Mesodermal cell (in vitro differentiated cells): Measurements from ENCODE around the gene TPPP.
A peak's percentile ranks its signal among the peaks of the same experiment; 100 is the strongest.
"Not testable (repeated sequence)": the region's sequence is repeated elsewhere in the genome, so short reads cannot be mapped to it uniquely, and the experiment has no call there.

Experiments used
- H3K27ac ChIP-seq: 2 replicates; pipeline ENCODE4 v1.7.0; 2013; ENCODE audit warnings: mild to moderate bottlenecking, low read depth, low read length, moderate library complexity; ENCODE audit not compliant: severe bottlenecking
- H3K36me3 ChIP-seq: 2 replicates; pipeline ENCODE4 v1.7.1; 2013; ENCODE audit warnings: mild to moderate bottlenecking, low read length, moderate library complexity; ENCODE audit not compliant: control insufficient read depth, insufficient read depth
- H3K4me1 ChIP-seq: one replicate; pipeline ENCODE4 v1.7.1; 2013; ENCODE audit warnings: mild to moderate bottlenecking, low read length; ENCODE audit not compliant: insufficient read depth, control insufficient read depth, poor library complexity, severe bottlenecking
- H3K4me3 ChIP-seq: 2 replicates; pipeline ENCODE4 v1.7.0; 2013; ENCODE audit warnings: low read length, control low read depth, mild to moderate bottlenecking; ENCODE audit not compliant: insufficient read depth, poor library complexity, severe bottlenecking; ENCODE audit errors: extremely low read depth
- H3K9me3 ChIP-seq: 2 replicates; pipeline ENCODE4 v1.7.1; 2013; ENCODE audit warnings: mild to moderate bottlenecking, low read length, moderate library complexity; ENCODE audit not compliant: control insufficient read depth
- WGBS, 2 experiments: methylation state at CpG; one replicate each; pipeline ENCODE4 v1.1.5; 2013; ENCODE audit warnings: missing lambda C conversion rate in 2 of 2; ENCODE audit not compliant: insufficient coverage in 2 of 2; 5-methylcytosine and 5-hydroxymethylcytosine counted together

TPPP gene

DNA sequence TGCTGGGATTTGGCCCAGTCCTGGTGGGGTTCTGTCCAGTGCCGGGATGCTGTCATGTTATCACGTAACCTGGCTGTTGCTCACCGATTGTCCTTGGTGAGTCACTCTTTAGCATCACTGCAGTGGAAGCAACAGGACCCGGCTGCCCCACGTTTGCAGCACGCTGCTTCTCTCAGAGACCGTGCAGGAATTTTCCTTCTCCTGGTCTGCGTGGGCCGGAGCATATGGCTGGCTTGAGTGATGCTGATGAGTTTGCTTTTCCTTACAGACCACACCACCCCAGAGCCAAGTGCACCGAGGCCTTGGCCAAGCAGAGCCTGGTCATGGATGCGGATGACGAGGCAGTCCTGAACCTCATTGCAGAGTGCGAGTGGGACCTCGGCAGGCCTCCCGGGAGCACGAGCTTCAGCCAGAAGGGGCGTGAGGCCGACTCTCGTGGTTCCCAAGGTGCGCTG is 59.6 kb downstream of the TPPP start:
- WGBS, 2 experiments, result 94 to 95% methylated on average over 15 to 18 of the region's 20 CpGs

DNA sequence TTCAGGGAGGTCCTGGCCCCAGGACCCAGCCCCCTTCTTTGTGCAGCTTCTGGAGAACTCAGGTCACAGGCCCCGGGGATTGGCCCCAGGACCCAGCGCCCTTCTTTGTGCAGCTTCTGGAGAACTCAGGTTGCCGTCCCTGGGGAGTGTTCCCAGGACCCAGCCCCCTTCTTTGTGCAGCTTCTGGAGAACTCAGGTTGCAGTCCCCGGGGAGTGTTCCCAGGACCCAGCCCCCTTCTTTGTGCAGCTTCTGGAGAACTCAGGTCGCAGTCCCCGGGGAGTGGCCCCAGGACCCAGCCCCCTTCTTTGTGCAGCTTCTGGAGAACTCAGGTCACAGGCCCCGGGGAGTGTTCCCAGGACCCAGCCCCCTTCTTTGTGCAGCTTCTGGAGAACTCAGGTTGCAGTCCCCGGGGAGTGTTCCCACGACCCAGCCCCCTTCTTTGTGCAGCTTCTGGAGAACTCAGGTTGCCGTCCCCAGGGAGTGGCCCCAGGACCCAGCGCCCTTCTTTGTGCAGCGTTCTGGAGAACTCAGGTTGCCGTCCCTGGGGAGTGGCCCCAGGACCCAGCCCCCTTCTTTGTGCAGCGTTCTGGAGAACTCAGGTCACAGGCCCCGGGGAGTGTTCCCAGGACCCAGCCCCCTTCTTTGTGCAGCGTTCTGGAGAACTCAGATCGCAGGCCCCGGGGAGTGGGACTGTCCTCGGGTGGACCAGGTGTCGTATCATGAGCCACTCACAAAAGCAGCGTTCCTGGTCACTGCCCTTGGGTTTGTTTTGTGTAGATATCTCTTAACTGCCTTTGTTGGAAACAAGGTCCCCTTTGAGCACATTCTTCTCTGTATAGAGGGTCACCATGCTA is 64.6 kb downstream of the TPPP start:
- H3K4me1 ChIP-seq, H3K27ac ChIP-seq, H3K9me3 ChIP-seq, H3K4me3 ChIP-seq: not testable (repeated sequence)
- peaks cover 42% of the 10 kb centered on the region for H3K36me3 ChIP-seq
- 90 to 94% methylated on average over 13 to 18 of the region's 21 CpGs for WGBS, 2 experiments

More for the DNA sequence above, 59.6 kb downstream of the TPPP start:
- Histone ChIP-seq H3K27ac (peak overlapping the region; percentile 45), H3K36me3 (peaks cover 53% of the 10 kb centered on the region), H3K4me3 (no peak overlapping the region), H3K9me3 (no peaks in the 10 kb centered on the region), H3K4me1 (no peaks in the 10 kb centered on the region)

DNA sequence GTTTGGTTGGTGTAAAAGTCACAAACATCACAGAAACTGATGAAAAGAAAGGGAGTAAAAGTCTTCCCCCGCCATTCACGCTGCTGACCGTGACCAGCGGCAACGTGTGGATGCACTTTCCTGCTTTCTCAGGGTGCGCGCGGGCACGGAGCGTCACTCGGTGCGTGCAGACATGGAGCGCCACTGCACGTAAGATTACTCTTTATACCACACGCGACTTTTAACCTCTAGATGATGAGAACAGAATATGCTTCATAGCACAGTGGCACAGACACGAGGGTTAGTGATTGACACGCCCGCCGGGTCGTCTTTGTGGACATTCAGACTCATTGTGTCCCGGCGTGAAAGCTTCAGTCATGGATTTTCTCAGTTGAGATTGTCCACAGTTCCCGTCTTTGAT is 65.3 kb downstream of the TPPP start:
- Histone ChIP-seq H3K4me3 (no peak overlapping the region), H3K36me3 (peaks cover 43% of the 10 kb centered on the region), H3K27ac (no peak overlapping the region), H3K9me3 (no peaks in the 10 kb centered on the region), H3K4me1 (no peaks in the 10 kb centered on the region)
- 95 to 98% methylated on average over 21 to 24 of the region's 24 CpGs for WGBS, 2 experiments

DNA sequence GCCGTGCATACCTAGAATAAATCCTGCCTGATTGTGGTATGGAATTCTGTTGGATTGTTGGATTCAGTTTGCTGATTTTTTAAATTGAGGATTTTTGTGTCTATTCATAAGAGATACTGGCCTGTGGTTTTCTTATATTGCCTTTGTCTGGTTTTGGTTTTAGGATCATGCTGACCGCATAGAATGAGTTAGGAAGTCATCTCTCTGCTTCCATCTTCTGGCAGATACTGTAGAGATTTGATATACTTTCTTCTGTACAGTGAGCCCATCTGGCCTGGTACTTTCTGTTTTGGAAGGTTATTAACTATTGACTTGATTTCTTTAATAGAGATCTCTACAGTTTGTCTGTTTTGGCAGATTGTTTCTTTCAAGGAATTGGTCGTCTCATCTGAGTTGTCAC is 66.3 kb downstream of the TPPP start:
- WGBS, 2 experiments, result 90 to 100% methylated on average over 2 to 3 of the region's 3 CpGs
- Histone ChIP-seq H3K36me3 (peaks cover 48% of the 10 kb centered on the region), H3K4me3 (no peak overlapping the region)

DNA sequence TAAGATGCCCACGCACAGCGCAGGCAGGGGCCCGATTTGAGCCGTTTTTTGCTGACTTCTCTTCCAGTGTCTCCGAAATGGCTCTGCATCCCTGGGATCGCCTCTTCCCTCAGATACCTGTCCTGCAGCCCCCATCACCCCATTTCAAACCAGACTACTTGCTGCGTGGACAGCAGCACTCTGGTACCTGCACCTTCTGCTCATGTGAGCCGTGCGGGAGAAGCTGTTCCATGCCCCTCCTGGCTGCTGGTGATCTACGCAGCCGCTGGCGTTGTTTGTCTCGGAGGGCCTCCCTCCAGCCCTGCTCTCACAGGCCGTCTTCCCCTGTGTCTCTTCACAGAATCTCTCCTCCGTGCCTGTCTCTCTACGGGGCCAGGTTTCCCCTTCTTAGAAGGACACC is 67.6 kb downstream of the TPPP start:
- H3K36me3 ChIP-seq, result peaks cover 61% of the 10 kb centered on the region
- H3K9me3 ChIP-seq, result no peaks in the 10 kb centered on the region
- H3K27ac ChIP-seq, result no peak overlapping the region
- WGBS, 2 experiments, result 95 to 99% methylated on average over 15 to 16 of the region's 16 CpGs
- H3K4me3 ChIP-seq, result no peak overlapping the region
- no peaks in the 10 kb centered on the region for H3K4me1 ChIP-seq

More for the DNA sequence above, 66.3 kb downstream of the TPPP start:
- Histone ChIP-seq H3K27ac (no peak overlapping the region), H3K9me3 (no peaks in the 10 kb centered on the region), H3K4me1 (no peaks in the 10 kb centered on the region)

DNA sequence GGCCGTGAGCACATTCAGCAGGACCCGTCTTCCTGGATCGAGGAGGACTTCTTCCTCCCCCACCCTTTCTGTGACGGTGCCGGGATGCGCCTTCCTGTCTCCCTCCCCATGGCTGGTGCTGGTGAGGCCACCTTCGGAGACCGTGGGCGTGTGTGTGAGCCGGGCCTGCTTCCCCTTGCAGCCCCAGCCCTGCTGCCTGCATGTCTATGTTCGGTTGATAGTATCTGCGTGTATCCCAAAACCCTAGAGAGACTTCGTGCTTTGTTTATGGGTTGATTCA is 68.3 kb downstream of the TPPP start:
- 95 to 96% methylated on average over 13 of the region's 13 CpGs for WGBS, 2 experiments
- Histone ChIP-seq H3K27ac (no peak overlapping the region), H3K36me3 (peaks cover 67% of the 10 kb centered on the region), H3K4me3 (no peak overlapping the region), H3K9me3 (no peaks in the 10 kb centered on the region), H3K4me1 (no peaks in the 10 kb centered on the region)

DNA sequence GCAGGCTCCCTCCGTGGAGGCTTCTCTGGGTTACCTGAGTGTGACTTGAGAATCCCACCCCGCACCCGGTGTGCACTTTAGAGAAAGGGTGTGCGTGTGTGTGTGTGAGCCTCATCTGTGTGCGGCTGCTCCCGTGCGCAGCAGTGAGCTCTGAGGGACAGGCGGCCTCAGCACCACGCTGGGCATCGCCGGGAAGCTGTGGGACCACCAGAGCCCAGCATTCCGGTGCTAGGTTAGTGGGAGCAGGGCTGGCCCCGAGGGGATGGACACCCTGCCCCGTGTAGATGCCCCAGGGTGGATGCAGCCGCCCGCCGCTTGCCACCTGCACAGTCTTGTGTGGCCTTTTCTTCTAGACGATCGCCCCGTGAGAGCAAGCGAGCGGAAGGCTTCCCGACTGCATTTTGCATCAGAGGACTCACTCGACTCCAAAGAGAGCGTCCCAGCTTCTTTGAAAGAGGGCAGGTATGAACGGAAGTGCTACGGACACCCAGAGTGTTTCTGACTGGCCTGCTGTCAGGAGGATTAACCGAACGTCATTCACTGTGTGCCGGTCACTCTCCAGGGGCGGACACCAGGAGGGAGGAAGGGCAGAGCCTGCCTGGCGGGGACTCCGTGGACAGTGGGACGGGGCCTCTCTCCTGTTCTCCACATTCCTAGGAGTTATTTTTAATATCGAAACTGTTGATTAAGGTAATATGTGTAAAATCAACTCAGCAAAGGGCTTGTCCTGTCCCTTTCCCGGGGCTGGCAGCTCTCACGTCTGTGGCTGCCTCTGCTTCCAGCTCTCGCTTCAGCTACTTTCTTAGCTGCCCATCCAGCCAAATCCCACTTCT is 68.8 kb downstream of the TPPP start:
- no peak overlapping the region for H3K27ac ChIP-seq
- H3K4me1 ChIP-seq, result no peaks in the 10 kb centered on the region
- H3K4me3 ChIP-seq, result no peak overlapping the region
- WGBS, 2 experiments, result 95 to 97% methylated on average over 31 to 35 of the region's 38 CpGs
- H3K36me3 ChIP-seq, result peaks cover 72% of the 10 kb centered on the region
- H3K9me3 ChIP-seq, result no peaks in the 10 kb centered on the region

DNA sequence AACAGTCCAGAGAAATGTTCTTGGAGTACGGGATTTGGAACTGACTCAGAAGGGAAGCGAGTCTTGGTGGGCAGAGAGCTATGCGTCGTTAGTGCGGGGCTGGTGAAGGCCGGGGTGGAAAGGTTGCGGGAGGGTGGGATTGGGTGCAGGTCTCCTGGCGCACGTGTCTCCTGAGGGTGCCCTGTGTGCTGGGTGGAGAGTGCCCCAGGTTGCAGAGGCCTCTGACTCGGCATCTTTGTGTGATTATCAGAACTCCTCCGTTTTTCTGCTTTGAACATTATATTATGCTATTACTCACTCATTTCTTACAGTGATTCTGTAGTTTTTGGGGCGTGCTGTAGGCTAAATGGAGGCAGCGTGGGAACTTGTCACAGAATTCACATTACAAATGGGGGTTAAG is 69.6 kb downstream of the TPPP start:
- peaks cover 74% of the 10 kb centered on the region for H3K36me3 ChIP-seq
- no peaks in the 10 kb centered on the region for H3K4me1 ChIP-seq
- H3K9me3 ChIP-seq, result no peaks in the 10 kb centered on the region
- WGBS, 2 experiments, result 97 to 98% methylated on average over 10 of the region's 13 CpGs
- no peak overlapping the region for H3K27ac ChIP-seq
- H3K4me3 ChIP-seq, result no peak overlapping the region

DNA sequence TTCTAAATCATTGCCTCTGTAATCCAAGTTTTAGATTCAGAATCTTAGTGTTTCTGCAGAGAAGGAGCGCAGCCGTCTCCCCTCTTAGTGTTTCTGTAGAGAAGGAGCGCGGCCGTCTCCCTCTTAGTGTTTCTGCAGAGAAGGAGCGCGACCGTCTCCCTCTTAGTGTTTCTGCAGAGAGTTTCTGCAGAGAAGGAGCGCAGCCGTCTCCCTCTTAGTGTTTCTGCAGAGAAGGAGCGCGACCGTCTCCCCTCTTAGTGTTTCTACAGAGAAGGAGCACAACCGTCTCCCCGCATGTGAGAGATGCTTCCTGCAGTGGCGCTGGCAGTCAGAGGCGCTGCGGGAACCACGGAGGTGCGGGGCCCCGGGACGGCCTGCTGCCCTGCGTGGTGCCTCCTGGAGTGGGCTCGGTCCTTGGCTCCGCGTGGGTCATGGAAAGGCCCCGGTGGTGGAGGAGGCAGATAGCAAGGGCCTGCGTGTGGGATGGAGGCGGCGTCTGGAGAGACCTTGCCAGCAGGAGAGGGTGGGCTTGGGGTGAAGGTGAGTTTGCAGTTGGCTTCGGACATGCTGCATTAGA is 70.1 kb downstream of the TPPP start:
- peaks cover 75% of the 10 kb centered on the region for H3K36me3 ChIP-seq
- 96 to 98% methylated on average over 28 to 31 of the region's 31 CpGs for WGBS, 2 experiments

DNA sequence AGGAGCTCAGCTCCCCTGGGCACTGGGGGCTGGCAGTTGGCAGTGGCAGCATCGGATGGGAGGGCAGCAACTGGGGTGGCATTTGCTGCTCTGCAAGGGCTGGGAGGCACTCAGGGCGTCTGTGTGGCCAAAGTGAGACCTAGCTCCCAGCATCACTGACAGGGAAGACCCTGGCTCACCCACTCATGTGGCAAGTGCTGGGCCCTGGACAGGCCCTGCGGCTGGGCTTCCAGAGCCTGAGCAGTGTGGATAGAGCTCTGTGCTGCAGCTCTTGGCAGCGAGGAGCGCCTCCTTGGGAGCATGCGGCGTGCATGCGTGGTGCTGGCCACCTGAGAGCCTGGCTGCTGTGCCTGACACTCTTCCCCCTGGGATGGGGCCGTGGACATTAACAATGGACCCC is 70.8 kb downstream of the TPPP start:
- Histone ChIP-seq H3K4me1 (no peaks in the 10 kb centered on the region), H3K9me3 (no peaks in the 10 kb centered on the region), H3K4me3 (no peak overlapping the region), H3K27ac (no peak overlapping the region), H3K36me3 (peaks cover 75% of the 10 kb centered on the region)
- 90 to 96% methylated on average over 8 to 9 of the region's 9 CpGs for WGBS, 2 experiments

More for the DNA sequence above, 70.1 kb downstream of the TPPP start:
- Histone ChIP-seq H3K4me1 (no peaks in the 10 kb centered on the region), H3K27ac (no peak overlapping the region), H3K4me3 (no peak overlapping the region), H3K9me3 (no peaks in the 10 kb centered on the region)
